Urothelium cell line (cell line): ENCODE data around the gene HOXB3.
A peak's percentile ranks its signal among the peaks of the same experiment; 100 is the strongest.

ENCODE experiments used
- DNase-seq: peaks from one replicate; pipeline ENCODE4 v3.0.0; 2011; ENCODE audit warnings: low spot score, mixed read lengths
- FAIRE-seq: peaks from 2 replicates; lab custom pipeline; 2011; peaks lifted over from hg19 to GRCh38; lab: Jason Lieb, UNC

The HOXB3 gene

GRCh38 chr17:48613862-48614694, 24.0 kb upstream of the HOXB3 start:
- no peak for DNase-seq
- FAIRE-seq: no peak

DNA sequence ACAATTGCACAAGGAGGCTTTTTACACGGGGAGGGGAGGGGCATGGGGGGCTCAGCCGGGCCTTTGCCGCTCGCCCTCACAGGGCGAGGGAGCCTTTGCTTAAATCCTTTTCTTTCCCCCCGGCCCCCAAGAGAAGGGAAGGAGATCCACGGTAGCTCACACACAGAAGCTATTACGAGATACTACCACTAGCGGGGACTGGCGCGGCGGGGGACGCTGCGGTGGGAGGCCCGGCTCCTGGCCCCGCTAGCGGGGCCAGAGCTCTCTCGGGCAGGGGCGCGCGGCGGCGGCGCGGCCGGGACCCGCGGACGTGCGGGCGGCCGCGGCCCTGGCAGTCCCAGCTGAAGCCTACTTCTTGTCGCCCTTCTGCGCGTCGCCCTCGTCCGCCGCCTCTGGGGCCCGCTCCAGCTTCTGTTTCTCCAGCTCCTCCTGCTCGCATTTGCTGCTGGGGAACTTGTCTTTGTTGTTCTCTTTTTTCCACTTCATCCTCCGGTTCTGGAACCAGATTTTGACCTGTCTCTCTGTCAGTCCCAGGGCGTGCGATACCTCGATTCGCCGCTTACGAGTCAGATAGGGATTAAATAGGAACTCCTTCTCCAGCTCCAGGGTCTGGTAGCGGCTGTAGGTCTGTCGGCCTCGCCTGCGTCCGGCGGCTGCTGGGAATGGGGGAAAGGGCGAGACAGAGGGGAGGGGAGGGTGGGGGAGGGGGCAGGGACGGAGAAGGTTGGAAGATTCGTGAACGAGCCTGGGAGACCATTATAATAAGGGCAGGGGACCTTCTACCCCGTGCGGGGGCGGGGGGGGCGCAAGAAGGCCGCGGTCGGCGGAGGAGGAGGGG, 23.0 kb upstream of the HOXB3 start:
- FAIRE-seq (no peak), DNase-seq (no peak)

GRCh38 chr17:48612456-48612853, 22.4 kb upstream of the HOXB3 start:
- DNase-seq (no peak), FAIRE-seq (no peak)

- DNase-seq (peak; percentile 31), FAIRE-seq (no peak)
Measured at GRCh38 chr17:48611681-48612455, 21.8 kb upstream of the HOXB3 start.

DNA sequence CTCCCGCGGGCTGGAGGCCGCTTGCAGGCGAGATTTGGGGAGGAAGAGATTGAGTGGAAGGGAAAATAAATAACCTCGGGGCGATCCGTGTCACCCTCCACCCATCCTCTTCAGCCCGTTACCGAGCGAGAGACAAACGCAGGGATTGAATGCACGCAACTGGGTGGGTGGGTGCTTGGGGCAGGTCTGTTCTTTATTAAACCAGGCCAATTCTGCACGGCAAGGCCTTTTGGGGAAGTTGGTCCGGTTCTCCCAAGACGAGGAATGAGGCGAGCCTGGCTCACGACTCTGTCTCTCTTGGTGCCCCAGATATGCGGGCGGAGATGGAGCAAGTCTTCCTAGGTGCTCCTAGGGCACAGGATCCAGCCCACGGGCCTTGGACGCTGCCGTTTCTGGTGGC, 21.2 kb upstream of the HOXB3 start:
- DNase-seq: peak; percentile 52
- FAIRE-seq: no peak

GRCh38 chr17:48610282-48611211, 20.5 kb upstream of the HOXB3 start, which contains the start of gene HOXB7:
Gene HOXB7 (minus strand): TSS chr17:48611017. CDS start chr17:48610918, 99 bp downstream.
- DNase-seq: peak; percentile 84
- FAIRE-seq: no peak

GRCh38 chr17:48609759-48610281, 19.8 kb upstream of the HOXB3 start:
- DNase-seq (no peak), FAIRE-seq (no peak)

DNA sequence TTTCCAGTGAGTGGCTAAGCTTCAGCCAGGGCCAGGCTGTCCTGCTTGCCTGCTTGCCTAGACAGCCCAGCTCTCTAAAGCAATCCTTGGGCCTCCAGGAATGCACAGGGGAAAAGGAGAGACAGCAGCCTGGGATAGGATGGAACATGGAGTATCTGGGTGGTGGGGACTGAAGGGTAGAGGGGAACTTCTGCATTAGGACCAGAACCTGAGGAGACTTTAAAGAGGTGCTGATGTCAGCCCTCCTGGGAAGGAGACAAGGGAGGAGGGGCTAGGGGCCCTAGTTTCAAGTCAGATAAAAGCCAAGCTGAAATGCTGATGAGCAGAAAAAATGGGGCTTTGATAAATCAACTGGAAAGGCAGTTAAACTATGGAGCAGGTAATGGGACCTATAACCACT, 19.0 kb upstream of the HOXB3 start:
- no peak for DNase-seq
- FAIRE-seq: no peak

DNA sequence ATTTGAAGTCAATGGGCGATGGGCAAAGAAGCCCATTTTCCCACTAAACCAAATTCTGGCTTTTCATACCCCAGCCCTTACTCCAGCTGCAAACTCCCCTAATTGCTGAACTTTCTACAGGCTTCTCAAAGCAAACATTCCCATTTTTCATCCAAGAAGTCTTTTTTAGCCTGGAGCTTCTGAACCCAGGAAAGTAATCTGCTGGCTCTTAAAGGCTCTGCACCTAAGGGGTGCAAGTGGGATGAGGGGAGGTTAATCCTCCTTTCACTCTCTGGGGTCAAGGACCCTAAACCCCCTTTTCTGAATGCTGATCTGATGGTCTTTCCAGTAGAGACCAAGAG, 18.4 kb upstream of the HOXB3 start:
- DNase-seq (no peak), FAIRE-seq (no peak)

- no peak for FAIRE-seq
- DNase-seq: no peak
Measured at GRCh38 chr17:48606892-48607614, 17.0 kb upstream of the HOXB3 start.

DNA sequence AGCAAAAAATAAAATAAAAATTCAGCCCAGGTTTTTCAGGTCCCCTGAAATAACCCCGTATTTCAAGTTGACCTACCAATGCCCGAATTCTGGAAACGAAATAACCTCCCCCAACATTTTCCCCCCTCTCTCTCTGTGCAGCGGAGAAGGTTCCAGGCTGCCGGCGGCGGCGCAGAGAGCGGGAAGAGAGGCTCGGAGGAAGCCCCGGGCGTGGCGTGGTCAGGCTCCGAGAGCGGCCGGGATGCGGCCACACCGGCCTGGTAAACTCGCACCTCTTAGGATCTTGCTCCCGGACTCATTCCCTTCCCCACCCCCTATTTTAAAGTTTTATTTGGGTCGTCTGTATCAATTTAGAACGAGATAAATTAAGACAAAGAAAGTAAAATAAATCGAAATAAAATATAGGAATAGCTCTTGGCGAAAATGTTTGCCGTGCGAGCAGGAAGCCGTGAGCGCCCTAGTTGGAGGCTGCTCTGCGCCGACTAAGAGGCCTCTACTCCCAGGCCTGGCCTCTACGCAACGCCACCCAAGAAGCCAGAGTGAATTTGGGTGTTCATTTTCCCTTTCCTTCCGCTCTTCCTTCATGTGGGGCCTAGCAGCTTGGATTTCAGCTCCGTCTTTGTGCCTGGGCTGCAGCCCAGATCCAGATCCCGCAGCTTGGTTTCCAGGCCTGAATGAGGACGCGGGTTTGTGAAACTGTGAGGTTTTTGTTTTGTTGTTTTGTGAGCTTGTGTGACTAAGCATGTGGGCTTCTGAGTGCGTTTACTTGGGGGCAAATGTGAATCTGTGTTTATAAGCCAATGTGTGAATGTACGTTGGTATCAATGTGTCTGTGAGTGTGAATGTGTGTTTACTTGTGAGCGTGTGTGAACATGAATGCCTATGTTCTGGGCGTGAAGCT, 16.2 kb upstream of the HOXB3 start:
- DNase-seq (no peak), FAIRE-seq (no peak)

DNA sequence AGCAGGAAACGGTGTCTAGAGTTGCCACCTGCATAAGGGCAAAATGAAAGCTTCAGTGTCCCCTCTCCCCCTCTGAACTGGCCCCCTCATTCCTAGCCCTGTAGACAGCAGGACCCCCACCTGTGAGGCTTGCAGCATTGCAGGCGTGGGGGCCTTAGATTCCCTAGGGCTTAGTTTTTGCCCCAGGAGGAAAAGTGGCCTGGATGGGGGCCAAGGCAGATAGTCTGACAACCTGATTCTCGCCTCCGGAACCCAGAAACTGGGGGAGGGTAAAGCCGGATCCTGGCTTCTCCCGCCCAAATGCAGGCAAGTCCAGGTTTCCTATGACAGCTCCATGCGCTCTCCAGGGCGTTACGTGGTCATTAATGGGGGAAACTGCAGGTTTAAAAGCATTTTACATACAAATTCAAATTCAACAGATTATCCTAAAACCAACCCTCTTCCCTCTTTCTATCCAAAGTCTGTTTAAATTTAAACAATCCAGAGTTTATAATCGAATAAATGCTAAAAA, 15.4 kb upstream of the HOXB3 start:
- DNase-seq: no peak
- no peak for FAIRE-seq

DNA sequence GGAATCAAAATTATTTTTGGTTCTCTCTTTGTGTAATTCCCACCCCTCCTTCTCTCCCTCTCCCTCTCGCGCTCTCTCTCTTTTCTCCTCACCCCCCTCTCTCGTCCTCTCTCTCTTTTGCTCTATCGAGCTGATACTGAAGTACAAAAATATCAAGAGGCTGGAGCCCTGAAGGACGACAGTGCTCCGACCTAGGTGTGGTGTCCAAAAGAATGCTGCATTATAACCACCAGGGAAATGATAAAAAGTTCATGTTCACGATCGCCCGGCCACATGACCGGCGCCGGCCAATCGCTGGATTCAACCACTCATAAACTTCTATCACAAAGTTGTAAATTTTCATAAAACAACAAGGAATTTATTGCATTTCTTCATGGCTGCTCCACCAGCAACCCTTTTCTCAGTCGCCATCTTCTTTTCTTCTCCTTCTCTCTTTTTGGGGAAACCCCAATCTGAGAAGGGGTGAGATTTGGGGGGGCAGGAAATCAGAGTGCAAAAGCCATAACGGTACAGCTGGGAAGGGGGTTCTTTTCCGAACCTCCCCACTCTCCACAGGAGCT, 14.8 kb upstream of the HOXB3 start, which contains the start of gene HOXB6:
HOXB6 (minus strand) TSS at position 217 of the 560 bp plus-strand sequence. CDS start 6,836 bp downstream, outside the sequence.
- DNase-seq (peak; percentile 70), FAIRE-seq (no peak)

DNA sequence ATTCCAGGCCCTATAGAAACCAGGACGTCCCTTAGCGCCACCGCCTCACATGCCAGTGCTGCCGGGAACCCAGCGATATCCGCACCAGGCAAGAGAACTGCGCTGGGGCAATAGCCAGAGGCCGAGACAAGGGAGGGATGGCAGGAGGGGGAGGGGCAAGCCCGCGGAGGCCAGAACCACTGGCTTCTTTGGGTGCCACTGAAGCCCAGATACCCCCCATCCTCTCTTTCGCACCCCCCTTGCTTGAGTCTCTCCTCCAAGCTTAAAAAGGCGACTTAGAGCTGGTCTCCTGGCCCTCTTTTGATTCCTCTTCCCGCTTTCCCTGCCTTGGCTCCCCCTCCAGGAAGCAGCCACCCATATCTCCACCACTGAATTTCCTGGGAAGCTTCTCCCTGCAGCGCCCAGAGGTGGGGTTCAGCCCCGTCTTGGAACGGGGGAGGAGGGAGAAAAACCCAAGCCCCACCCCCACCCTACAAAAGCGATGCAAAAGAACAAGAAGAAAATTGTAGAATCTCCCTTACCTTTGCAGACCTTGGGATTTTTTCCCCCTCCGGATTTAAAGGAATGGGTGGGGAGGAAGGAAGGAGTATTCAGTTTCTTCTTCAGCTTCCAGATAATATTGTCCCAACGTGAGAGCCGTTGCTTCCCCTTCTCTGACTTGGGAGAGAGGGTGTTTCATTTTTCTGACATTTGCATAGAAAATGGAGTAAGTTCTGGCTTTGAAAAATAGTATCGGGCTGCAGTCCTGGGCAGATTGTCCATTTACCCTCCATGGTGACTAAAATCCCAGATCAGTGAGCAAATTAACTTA, 14.1 kb upstream of the HOXB3 start:
- DNase-seq (peak; percentile 79), FAIRE-seq (peak; percentile 56)

DNA sequence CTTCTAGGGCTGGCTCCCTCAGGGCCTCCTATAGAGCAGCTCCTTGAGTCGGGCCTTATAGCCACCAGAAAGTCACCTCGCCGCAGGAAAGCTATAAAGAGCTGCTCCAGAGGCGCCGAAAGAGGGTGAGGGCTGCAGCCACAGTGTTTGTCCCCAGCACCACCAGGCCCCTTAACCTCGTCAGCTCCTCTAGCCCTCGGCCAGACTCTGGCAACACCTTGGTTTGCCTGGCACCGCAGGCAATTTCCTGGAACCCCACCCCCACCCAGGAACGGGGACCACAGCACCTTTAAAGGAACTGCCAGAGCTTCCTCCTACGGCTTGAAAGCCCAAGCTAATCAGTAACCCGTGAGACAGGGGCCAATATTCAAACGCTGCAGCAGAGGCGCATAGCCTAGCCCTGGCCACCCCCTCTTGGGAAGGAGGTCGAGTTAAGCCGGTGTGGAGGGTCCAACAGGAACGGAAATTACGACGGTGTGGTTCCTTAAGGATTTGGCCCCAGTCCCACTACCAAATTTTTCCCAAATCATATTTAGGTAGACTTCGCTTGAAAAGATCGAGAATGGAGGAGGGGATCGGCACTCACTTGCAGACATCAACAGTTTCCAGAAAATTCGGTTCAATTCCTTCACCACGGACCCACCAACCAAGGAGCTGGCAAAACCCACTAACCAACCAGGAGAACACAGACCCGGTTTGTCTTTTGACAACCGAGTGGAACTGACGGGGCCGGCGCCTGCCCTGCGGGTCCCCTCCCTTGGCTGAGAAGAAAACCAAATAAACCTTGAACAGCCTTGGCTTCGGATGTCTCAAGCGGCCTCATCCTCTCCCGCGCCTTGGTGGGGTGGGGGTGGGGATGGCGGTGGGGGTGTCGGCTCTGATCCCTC, 11.7 kb upstream of the HOXB3 start:
- no peak for FAIRE-seq
- no peak for DNase-seq

- DNase-seq: no peak
- no peak for FAIRE-seq
Measured at GRCh38 chr17:48601207-48601538, 11.1 kb upstream of the HOXB3 start.
